ENCODE results near the gene RBMS3.

GRCh38 chr3:29267226-29267625 is 13.6 kb upstream of the RBMS3 start:
- TF ChIP-seq CTCF (IDR thresholded peaks at IDR 0.05) (no peak), POLR2A (IDR thresholded peaks at IDR 0.05) (no peak), POLR2AphosphoS5 (IDR thresholded peaks at IDR 0.05) (no peak), EP300 (IDR thresholded peaks at IDR 0.05; ENCODE audit: low read depth) (no peak)
